DMS114 treated with DMSO at 0.1 percent for 48 hours (cell line): ENCODE measurements around the gene G0S2.

Experiments
- DNase-seq: peaks from one replicate; lab custom pipeline; 2025; ENCODE audit not compliant: unreplicated experiment; lab: John Stamatoyannopoulos, UW

The G0S2 gene

GRCh38 chr1:209714338-209714737, 39.1 kb downstream of the G0S2 start:
- no peak for DNase-seq

DNA sequence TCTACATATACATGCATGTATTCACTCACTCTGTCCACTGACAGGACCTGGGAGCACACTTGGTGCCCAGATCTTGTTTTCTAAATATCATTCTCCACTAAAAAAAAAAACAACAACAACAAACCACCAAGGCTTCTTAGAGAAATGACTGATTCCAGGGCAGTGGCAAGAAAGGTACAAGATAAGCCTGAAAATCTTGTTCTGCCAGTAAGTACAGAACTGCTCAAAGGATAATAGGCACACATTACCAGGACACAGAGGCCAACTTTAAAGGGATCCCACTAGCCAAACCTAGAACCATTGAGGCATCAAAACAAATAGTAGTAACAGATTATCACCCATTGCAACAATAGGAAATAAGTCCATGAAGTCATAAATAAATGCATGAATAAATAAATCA, 40.1 kb downstream of the G0S2 start:
- DNase-seq = no peak

- DNase-seq = no peak
Measured at GRCh38 chr1:209717818-209718217, 42.6 kb downstream of the G0S2 start.

GRCh38 chr1:209720326-209720725, 45.1 kb downstream of the G0S2 start:
- DNase-seq = no peak

DNA sequence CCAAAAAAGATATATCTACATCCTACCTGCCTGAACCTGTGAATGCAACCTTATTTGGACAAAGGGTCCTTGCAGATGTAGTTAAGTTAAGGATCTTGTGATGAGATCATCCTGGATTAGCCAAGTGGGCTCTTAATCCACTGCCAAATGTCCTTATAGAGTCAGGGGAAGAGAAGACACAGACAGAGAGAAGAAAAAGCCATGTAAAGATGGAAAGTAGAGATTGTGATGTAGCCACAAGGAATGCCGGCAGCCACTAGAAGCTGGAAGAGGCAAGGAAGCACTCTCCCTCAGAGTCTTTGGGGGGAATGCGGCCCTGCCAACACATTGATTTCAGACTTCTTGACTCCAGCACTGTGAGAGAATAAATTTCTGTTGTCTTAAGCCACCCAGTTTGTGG, 45.6 kb downstream of the G0S2 start:
- DNase-seq = no peak

DNA sequence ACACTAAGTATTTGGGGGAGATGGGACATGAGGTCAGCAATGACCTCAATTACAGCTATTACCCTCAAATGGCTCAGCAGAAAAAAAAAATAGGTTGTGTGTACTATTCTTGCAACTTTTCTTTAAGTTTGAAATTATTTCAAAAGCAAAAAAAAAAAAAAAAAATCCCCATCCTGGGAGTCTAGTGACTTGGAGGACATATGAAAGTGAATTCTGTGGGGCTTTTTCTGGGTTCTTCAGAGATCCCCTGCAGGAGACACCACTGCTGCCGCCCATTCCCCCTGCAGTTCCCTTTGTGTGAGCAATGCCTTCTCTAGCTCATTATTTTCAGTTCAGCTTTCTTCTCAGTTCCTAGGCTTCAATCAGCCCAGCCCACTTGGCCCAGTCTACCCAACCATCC, 46.1 kb downstream of the G0S2 start:
- DNase-seq = no peak

DNA sequence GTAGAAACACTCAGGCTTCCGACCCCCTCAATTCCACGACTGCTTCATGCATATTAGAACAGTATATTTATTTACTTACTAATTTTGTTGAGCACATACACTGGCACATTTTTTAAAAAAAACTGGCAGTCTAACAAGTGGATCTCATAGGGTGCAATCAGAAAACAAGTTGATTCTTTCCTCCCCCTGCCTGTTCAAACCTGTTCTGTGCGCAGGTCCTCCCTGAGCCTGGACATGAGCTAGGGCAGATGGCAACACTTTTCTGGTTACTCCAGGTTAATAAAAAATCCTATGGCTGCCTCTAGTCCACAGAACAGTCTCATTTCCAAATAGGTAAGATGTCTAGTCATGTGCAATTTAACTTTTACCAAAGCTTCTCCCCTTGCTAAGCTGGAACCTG, 48.1 kb downstream of the G0S2 start:
- DNase-seq = no peak

GRCh38 chr1:209723756-209724693, 48.8 kb downstream of the G0S2 start:
- no peak for DNase-seq
